CD14-positive monocyte (primary cell): ENCODE results near the gene FGF5. TPM values are rescaled to one million over a fixed set of nuclear protein-coding genes. Genes with fewer than 3 reads are reported as not detected.

Source experiments
- DNase-seq, 3 donors: peaks; one replicate each; pipeline ENCODE4 v3.0.0-alpha.2; 2011 to 2022
- H2AFZ ChIP-seq: 2 replicates; pipeline ENCODE4 v1.6.0; 2012; ENCODE audit warnings: mild to moderate bottlenecking, low read depth, low read length, inconsistent platforms; ENCODE audit not compliant: insufficient read depth, poor library complexity, severe bottlenecking
- H3K27ac ChIP-seq, 2 donors: 1 replicate in 1 of 2; 2 replicates in 1 of 2; pipeline ENCODE4 v1.5.1; 2012 to 2013; ENCODE audit warnings: low read length in 2 of 2, control low read depth in 1 of 2, inconsistent platforms in 1 of 2, low read depth in 1 of 2, mild to moderate bottlenecking in 1 of 2
- H3K27me3 ChIP-seq, 2 donors: one replicate each; pipeline versions ENCODE4 v1.6.0 to v1.6.1; 2011 to 2013; ENCODE audit warnings: low read length in 2 of 2; ENCODE audit not compliant: control insufficient read depth in 2 of 2, insufficient read depth in 2 of 2
- H3K36me3 ChIP-seq, 2 donors: replicated peaks in 1 of 2; 1 replicate in 1 of 2; 2 replicates in 1 of 2; pipeline versions ENCODE4 v1.5.1 to v1.6.1; 2012 to 2013; ENCODE audit warnings: low read length in 2 of 2, control low read depth in 1 of 2, inconsistent platforms in 1 of 2, mild to moderate bottlenecking in 1 of 2; ENCODE audit not compliant: insufficient read depth in 2 of 2, control insufficient read depth in 1 of 2
- H3K4me1 ChIP-seq, 2 donors: 1 replicate in 1 of 2; 2 replicates in 1 of 2; pipeline versions ENCODE4 v1.5.1 to v1.6.1; 2012 to 2013; ENCODE audit warnings: low read length in 2 of 2, control low read depth in 1 of 2, inconsistent platforms in 1 of 2, mild to moderate bottlenecking in 1 of 2, moderate library complexity in 1 of 2; ENCODE audit not compliant: insufficient read depth in 2 of 2, control insufficient read depth in 1 of 2
- H3K4me2 ChIP-seq: replicated peaks from 2 replicates; pipeline ENCODE3; 2012; ENCODE audit warnings: low read length, moderate library complexity, mild to moderate bottlenecking; ENCODE audit not compliant: poor library complexity, severe bottlenecking; ENCODE audit errors: extremely low read depth
- H3K4me3 ChIP-seq, 3 experiments: fragments of 200-600 bp in 1 of 3; sonication (generic) in 1 of 3; replicated peaks in 1 of 3; 1 replicate in 2 of 3; 2 replicates in 1 of 3; pipeline ENCODE4 v1.5.1; 2011 to 2013; ENCODE audit warnings: low read length in 3 of 3, mild to moderate bottlenecking in 3 of 3, control low read depth in 2 of 3, low read depth in 2 of 3, inconsistent platforms in 1 of 3, moderate library complexity in 1 of 3
- H3K79me2 ChIP-seq: 2 replicates; pipeline ENCODE4 v1.6.0; 2012; ENCODE audit warnings: mild to moderate bottlenecking, control low read depth, inconsistent platforms, low read length, moderate library complexity; ENCODE audit not compliant: insufficient read depth
- H3K9ac ChIP-seq: 2 replicates; pipeline ENCODE4 v1.6.0; 2017; ENCODE audit warnings: low read length, mild to moderate bottlenecking; ENCODE audit not compliant: insufficient read depth, poor library complexity, severe bottlenecking
- H3K9me3 ChIP-seq, 2 donors: replicated peaks in 1 of 2; 1 replicate in 1 of 2; 2 replicates in 1 of 2; pipeline versions ENCODE4 v1.5.1 to v1.6.1; 2012 to 2013; ENCODE audit warnings: low read length in 2 of 2, control low read depth in 1 of 2; ENCODE audit not compliant: control insufficient read depth in 1 of 2, insufficient read depth in 1 of 2
- H4K20me1 ChIP-seq: 2 replicates; pipeline ENCODE4 v1.6.0; 2012; ENCODE audit warnings: mild to moderate bottlenecking, low read length, control low read depth, moderate library complexity; ENCODE audit not compliant: insufficient read depth
- H3K27ac Mint-ChIP-seq, 7 donors: one replicate each; pipeline ENCODE4 v1.8.0; 2020; ENCODE audit warnings: mild to moderate bottlenecking in 7 of 7, mixed read lengths in 7 of 7, moderate library complexity in 6 of 7, inconsistent platforms in 2 of 7
- H3K27me3 Mint-ChIP-seq, 3 donors: one replicate each; pipeline ENCODE4 v1.8.0; 2021 to 2022; ENCODE audit warnings: low read depth in 3 of 3, mild to moderate bottlenecking in 3 of 3, mixed read lengths in 3 of 3, moderate library complexity in 3 of 3, inconsistent platforms in 1 of 3
- H3K36me3 Mint-ChIP-seq, 2 donors: one replicate each; pipeline ENCODE4 v1.8.0; 2020; ENCODE audit warnings: mixed read lengths in 2 of 2, inconsistent platforms in 1 of 2, mild to moderate bottlenecking in 1 of 2
- H3K4me1 Mint-ChIP-seq: one replicate; pipeline ENCODE4 v1.8.0; 2020; ENCODE audit warnings: mild to moderate bottlenecking, mixed read lengths
- H3K4me3 Mint-ChIP-seq, 2 donors: one replicate each; pipeline ENCODE4 v1.8.0; 2020; ENCODE audit warnings: mild to moderate bottlenecking in 2 of 2, mixed read lengths in 2 of 2, moderate library complexity in 1 of 2
- H3K9me3 Mint-ChIP-seq, 7 donors: one replicate each; pipeline ENCODE4 v1.8.0; 2020 to 2022; ENCODE audit warnings: mixed read lengths in 7 of 7, mild to moderate bottlenecking in 6 of 7, moderate library complexity in 6 of 7, inconsistent platforms in 2 of 7
- WGBS: methylation state at CpG from one replicate; pipeline ENCODE4 v1.1.5; 2013; ENCODE audit warnings: missing lambda C conversion rate; ENCODE audit not compliant: insufficient coverage; 5-methylcytosine and 5-hydroxymethylcytosine counted together
- intact Hi-C, 2 donors: fragments of 100-400 bp; cut with micrococcal nuclease; formaldehyde crosslinking; loops; one replicate each; pipeline versions ENCODE4 v1.15.0 to v1.15.1; 2023
- polyA plus RNA-seq, 3 donors: library from polyadenylated mRNA; depleted of rRNA in 1 of 3; unstranded in 2 of 3; stranded (reverse) in 1 of 3; fragments of 300-500 nt in 2 of 3; fragments of >200 nt in 1 of 3; fragmentation: Illumina TruSeq in 2 of 3; gene quantifications; 1 replicate in 2 of 3; 2 replicates in 1 of 3; pipeline ENCODE4 v1.2.3, GENCODE V29; 2012 to 2021
- TF ChIP-seq, protein P1 (sequence below): fragments of 200-600 bp; IDR thresholded peaks from one replicate; pipeline ENCODE4 v1.8.0; 2022; ENCODE audit warnings: antibody characterized with exemption, mild to moderate bottlenecking

Gene FGF5
- polyA plus RNA-seq, 3 donors: not detected

DNA sequence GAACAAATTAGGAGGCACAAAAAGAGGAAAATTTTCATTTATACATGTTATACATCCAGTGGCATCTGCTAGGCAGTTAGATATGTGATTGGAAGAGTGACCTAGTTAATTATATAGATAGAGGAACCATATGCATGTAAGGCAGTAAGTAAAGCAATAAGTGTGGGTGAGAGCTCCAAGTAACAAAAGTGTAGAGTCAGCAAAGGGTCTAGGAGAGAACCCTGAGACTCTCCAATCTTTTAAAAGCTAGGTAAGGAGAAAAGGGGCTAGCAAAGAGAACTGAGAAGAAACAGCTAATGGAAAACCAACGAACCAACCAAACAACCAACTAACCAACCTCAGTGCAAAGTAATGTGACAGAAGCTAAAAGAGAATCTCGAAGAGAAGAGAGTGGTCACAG is 65.2 kb downstream of the FGF5 start:
- peaks cover 7 to 15% (median 8%) of the 10 kb centered on the region in 3 donors for H3K27me3 Mint-ChIP-seq
- Histone ChIP-seq H3K9me3 (no peaks in the 10 kb centered on the region), H4K20me1 (no peaks in the 10 kb centered on the region), H3K27me3 (peaks cover 4 to 12% of the 10 kb centered on the region in 2 donors), H3K4me1 (peaks cover 8 to 10% of the 10 kb centered on the region in 2 donors), H3K4me3 (no peak overlapping the region), H3K9ac (no peak overlapping the region), H2AFZ (no peak overlapping the region), H3K27ac (no peak overlapping the region), H3K36me3 (no peaks in the 10 kb centered on the region), H3K4me2 (no peak overlapping the region), H3K79me2 (no peaks in the 10 kb centered on the region)
- H3K4me3 Mint-ChIP-seq: no peak overlapping the region
- 85% methylated on average over 1 of the region's 2 CpGs for WGBS
- H3K4me1 Mint-ChIP-seq: peaks cover 15% of the 10 kb centered on the region
- TF ChIP-seq, protein P1, sequence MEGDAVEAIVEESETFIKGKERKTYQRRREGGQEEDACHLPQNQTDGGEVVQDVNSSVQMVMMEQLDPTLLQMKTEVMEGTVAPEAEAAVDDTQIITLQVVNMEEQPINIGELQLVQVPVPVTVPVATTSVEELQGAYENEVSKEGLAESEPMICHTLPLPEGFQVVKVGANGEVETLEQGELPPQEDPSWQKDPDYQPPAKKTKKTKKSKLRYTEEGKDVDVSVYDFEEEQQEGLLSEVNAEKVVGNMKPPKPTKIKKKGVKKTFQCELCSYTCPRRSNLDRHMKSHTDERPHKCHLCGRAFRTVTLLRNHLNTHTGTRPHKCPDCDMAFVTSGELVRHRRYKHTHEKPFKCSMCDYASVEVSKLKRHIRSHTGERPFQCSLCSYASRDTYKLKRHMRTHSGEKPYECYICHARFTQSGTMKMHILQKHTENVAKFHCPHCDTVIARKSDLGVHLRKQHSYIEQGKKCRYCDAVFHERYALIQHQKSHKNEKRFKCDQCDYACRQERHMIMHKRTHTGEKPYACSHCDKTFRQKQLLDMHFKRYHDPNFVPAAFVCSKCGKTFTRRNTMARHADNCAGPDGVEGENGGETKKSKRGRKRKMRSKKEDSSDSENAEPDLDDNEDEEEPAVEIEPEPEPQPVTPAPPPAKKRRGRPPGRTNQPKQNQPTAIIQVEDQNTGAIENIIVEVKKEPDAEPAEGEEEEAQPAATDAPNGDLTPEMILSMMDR: no peak
- no peak for DNase-seq
- no peak overlapping the region for H3K27ac Mint-ChIP-seq
- intact Hi-C loops: no loop called here
- H3K36me3 Mint-ChIP-seq: no peaks in the 10 kb centered on the region
- H3K9me3 Mint-ChIP-seq: peaks cover 0 to 2% (median 0%) of the 10 kb centered on the region in 7 donors

GRCh38 chr4:80333121-80333520 is 66.7 kb downstream of the FGF5 start:
- peaks cover 8 to 19% (median 9%) of the 10 kb centered on the region in 3 donors for H3K27me3 Mint-ChIP-seq
- Histone ChIP-seq H3K4me2 (no peak overlapping the region), H4K20me1 (no peaks in the 10 kb centered on the region), H3K9ac (no peak overlapping the region), H3K4me1 (peaks cover 8 to 10% of the 10 kb centered on the region in 2 donors), H3K9me3 (no peaks in the 10 kb centered on the region), H3K27ac (no peak overlapping the region), H3K36me3 (no peaks in the 10 kb centered on the region), H3K79me2 (no peaks in the 10 kb centered on the region), H3K27me3 (peaks cover 4 to 13% of the 10 kb centered on the region in 2 donors), H3K4me3 (no peak overlapping the region), H2AFZ (no peak overlapping the region)
- no peak overlapping the region for H3K4me3 Mint-ChIP-seq
- H3K27ac Mint-ChIP-seq: no peak overlapping the region
- H3K4me1 Mint-ChIP-seq: peaks cover 15% of the 10 kb centered on the region
- 92% methylated on average over 3 of the region's 4 CpGs for WGBS
- DNase-seq: no peak
- H3K36me3 Mint-ChIP-seq: no peaks in the 10 kb centered on the region
- H3K9me3 Mint-ChIP-seq: peaks cover 0 to 2% (median 0%) of the 10 kb centered on the region in 7 donors
- intact Hi-C loops: no loop called here
- TF ChIP-seq, protein P1: no peak
